ENCODE measurements around the gene GPS1. TPM values are rescaled to one million over a fixed set of nuclear protein-coding genes. Genes with fewer than 3 reads are reported as not detected.

Gene GPS1
- polyA plus RNA-seq, 1 of the 3 experiments (the other 2 are of a cell fraction), result 264 TPM

DNA sequence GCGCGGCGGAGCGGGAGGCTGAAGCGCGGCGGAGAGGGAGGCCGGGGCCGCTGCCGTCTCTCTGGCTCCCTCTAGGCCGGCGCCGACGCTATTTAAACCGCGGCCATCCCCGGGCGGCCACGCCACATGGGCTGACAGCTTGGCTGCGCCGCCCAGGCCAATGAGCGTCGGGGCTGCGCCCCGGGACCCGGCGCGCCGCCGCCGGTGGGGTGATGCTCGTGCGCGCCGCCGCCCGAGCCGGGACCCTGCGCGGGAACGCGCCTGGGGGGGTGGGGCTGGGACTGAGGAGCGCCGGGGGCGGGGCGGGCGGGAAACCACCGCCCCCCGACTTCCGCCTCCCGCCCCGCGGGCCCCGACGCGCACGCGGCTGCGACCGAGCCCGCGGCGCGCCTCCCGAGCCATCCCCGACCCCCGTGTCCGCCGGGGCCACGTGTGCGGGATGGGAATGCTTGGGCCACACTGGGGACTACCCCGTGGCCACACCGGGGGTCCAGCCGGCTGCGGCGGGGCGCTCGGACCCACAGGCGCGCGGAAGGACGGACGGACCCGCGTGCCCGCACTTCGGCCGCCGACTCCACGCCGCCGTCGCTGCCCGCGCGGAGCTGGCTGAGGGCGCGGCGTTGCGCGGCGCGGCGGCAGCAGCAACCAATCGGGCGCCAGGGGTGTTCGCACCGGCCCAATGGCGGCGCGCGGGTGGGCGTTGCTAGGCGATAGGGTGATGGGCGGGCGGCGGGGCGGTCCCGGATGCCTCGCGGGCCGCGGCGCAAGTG is 46.7 kb downstream of the GPS1 start, which contains the start of gene FASN (continued):
- TF ChIP-seq, protein P1, sequence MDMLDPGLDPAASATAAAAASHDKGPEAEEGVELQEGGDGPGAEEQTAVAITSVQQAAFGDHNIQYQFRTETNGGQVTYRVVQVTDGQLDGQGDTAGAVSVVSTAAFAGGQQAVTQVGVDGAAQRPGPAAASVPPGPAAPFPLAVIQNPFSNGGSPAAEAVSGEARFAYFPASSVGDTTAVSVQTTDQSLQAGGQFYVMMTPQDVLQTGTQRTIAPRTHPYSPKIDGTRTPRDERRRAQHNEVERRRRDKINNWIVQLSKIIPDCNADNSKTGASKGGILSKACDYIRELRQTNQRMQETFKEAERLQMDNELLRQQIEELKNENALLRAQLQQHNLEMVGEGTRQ (IDR thresholded peaks at IDR 0.05; ENCODE audit: borderline replicate concordance, low read depth, low read length), result no peak
- TF ChIP-seq GATA2 (CRISPR knock-in tag; IDR thresholded peaks at IDR 0.05) (no peak), FOXM1 (IDR thresholded peaks at IDR 0.05; ENCODE audit: low read depth) (no peak), TAF1 (IDR thresholded peaks at IDR 0.05; ENCODE audit: borderline replicate concordance, low read depth, low read length) (peak; percentile 98), EZH2phosphoT487 (IDR thresholded peaks at IDR 0.05; ENCODE audit: borderline replicate concordance, low read depth) (no peak), JUND (IDR thresholded peaks at IDR 0.05) (no peak), TCF12 (IDR thresholded peaks at IDR 0.05) (no peak; the same call in 1 of the 2 replicates), SMC3 (IDR thresholded peaks at IDR 0.05; ENCODE audit: low read depth, low read length) (0 out of 2 replicates have a peak, but pooled peaks have one; percentile 33), NRF1 (IDR thresholded peaks at IDR 0.05; ENCODE audit: low read depth, low read length) (peak; percentile 72), POLR2AphosphoS5 (IDR thresholded peaks at IDR 0.05; ENCODE audit: low read depth, low read length) (peak; percentile 93; the same call in 1 of the 2 replicates), FOSL2 (IDR thresholded peaks at IDR 0.05; ENCODE audit: borderline replicate concordance, low read depth) (no peak), TEAD4 (IDR thresholded peaks at IDR 0.05; ENCODE audit: borderline replicate concordance, insufficient read depth) (no peak), MEF2A (IDR thresholded peaks at IDR 0.05; ENCODE audit: borderline replicate concordance, low read depth) (no peak), RXRA (IDR thresholded peaks at IDR 0.05; ENCODE audit: borderline replicate concordance, low read depth) (no peak), MXI1 (IDR thresholded peaks at IDR 0.05; ENCODE audit: low read depth, low read length) (peak; percentile 99), RCOR1 (IDR thresholded peaks at IDR 0.05; ENCODE audit: low read length) (peak; percentile 48; the same call in 1 of the 2 replicates), ELF1 (IDR thresholded peaks at IDR 0.05) (no peak), NFIC (IDR thresholded peaks at IDR 0.05; ENCODE audit: borderline replicate concordance) (no peak), GABPA (IDR thresholded peaks at IDR 0.05; ENCODE audit: low read depth) (peak; percentile 56), SIN3A (IDR thresholded peaks at IDR 0.05; ENCODE audit: borderline replicate concordance, low read depth, low read length) (peak; percentile 100)
- TF ChIP-seq, protein P2, sequence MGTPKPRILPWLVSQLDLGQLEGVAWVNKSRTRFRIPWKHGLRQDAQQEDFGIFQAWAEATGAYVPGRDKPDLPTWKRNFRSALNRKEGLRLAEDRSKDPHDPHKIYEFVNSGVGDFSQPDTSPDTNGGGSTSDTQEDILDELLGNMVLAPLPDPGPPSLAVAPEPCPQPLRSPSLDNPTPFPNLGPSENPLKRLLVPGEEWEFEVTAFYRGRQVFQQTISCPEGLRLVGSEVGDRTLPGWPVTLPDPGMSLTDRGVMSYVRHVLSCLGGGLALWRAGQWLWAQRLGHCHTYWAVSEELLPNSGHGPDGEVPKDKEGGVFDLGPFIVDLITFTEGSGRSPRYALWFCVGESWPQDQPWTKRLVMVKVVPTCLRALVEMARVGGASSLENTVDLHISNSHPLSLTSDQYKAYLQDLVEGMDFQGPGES (IDR thresholded peaks at IDR 0.05; ENCODE audit: low read depth, low read length), result peak; percentile 79
- TF ChIP-seq, protein P3, sequence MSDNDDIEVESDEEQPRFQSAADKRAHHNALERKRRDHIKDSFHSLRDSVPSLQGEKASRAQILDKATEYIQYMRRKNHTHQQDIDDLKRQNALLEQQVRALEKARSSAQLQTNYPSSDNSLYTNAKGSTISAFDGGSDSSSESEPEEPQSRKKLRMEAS (IDR thresholded peaks at IDR 0.05; ENCODE audit: low read depth), result peak; percentile 87
- TF ChIP-seq, protein P4, sequence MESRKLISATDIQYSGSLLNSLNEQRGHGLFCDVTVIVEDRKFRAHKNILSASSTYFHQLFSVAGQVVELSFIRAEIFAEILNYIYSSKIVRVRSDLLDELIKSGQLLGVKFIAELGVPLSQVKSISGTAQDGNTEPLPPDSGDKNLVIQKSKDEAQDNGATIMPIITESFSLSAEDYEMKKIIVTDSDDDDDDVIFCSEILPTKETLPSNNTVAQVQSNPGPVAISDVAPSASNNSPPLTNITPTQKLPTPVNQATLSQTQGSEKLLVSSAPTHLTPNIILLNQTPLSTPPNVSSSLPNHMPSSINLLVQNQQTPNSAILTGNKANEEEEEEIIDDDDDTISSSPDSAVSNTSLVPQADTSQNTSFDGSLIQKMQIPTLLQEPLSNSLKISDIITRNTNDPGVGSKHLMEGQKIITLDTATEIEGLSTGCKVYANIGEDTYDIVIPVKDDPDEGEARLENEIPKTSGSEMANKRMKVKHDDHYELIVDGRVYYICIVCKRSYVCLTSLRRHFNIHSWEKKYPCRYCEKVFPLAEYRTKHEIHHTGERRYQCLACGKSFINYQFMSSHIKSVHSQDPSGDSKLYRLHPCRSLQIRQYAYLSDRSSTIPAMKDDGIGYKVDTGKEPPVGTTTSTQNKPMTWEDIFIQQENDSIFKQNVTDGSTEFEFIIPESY (IDR thresholded peaks at IDR 0.05; ENCODE audit: borderline replicate concordance, low read depth), result no peak
- TF ChIP-seq, protein P5, sequence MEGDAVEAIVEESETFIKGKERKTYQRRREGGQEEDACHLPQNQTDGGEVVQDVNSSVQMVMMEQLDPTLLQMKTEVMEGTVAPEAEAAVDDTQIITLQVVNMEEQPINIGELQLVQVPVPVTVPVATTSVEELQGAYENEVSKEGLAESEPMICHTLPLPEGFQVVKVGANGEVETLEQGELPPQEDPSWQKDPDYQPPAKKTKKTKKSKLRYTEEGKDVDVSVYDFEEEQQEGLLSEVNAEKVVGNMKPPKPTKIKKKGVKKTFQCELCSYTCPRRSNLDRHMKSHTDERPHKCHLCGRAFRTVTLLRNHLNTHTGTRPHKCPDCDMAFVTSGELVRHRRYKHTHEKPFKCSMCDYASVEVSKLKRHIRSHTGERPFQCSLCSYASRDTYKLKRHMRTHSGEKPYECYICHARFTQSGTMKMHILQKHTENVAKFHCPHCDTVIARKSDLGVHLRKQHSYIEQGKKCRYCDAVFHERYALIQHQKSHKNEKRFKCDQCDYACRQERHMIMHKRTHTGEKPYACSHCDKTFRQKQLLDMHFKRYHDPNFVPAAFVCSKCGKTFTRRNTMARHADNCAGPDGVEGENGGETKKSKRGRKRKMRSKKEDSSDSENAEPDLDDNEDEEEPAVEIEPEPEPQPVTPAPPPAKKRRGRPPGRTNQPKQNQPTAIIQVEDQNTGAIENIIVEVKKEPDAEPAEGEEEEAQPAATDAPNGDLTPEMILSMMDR (IDR thresholded peaks at IDR 0.05), result peak; percentile 48
- TF ChIP-seq, protein P6, sequence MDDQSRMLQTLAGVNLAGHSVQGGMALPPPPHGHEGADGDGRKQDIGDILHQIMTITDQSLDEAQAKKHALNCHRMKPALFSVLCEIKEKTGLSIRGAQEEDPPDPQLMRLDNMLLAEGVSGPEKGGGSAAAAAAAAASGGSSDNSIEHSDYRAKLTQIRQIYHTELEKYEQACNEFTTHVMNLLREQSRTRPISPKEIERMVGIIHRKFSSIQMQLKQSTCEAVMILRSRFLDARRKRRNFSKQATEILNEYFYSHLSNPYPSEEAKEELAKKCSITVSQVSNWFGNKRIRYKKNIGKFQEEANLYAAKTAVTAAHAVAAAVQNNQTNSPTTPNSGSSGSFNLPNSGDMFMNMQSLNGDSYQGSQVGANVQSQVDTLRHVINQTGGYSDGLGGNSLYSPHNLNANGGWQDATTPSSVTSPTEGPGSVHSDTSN (IDR thresholded peaks at IDR 0.05), result peak; percentile 91

All from SK-N-SH (cell line).